COLO668 (cell line): ENCODE data around the gene DYNC1I2.
A peak's percentile ranks its signal among the peaks of the same experiment; 100 is the strongest.

Experiments
- DNase-seq: peaks from one replicate; lab custom pipeline; 2025; ENCODE audit not compliant: unreplicated experiment; lab: John Stamatoyannopoulos, UW

The DYNC1I2 gene

GRCh38 chr2:171687287-171688128 is at the start of gene DYNC1I2:
TSS of gene DYNC1I2 (plus strand) at chr2:171687469. CDS start at chr2:171690156, 2,687 bp downstream.
- peak; percentile 89 for DNase-seq

DNA sequence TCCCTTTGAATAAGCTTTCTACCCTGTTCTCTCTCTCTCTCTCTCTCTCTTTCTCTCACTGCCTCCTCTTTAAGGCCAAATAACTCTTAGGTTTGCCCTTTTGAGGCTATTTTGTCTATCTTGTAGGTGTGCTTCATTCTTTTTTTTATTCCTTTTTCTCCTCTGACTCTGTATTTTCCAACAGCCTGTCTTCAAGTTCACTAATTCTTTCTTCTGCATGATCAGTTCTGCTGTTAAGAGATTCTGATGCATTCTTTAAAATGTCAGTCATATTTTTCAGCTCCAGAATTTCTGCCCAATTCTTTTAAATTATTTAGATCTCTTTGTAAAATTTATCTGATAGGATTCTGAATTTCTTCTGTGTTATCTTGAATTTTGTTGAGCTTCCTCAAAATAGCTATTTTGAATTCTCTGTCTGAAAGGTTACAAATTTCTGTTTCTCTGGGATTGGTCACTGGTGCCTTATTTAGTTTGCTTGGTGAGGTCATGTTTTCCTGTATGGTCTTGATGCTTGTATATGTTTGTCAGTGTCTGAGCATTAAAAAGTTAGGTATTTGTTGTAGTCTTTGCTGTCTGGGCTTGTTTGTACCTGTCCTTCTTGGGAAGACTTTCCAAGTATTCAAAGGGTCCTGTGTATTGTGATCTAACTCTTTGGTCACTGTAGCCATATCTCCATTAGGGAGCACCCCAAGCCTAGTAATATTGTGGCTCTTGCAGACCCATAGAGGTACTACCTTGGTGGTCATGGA is 35.4 kb upstream of the DYNC1I2 start:
- no peak for DNase-seq

DNA sequence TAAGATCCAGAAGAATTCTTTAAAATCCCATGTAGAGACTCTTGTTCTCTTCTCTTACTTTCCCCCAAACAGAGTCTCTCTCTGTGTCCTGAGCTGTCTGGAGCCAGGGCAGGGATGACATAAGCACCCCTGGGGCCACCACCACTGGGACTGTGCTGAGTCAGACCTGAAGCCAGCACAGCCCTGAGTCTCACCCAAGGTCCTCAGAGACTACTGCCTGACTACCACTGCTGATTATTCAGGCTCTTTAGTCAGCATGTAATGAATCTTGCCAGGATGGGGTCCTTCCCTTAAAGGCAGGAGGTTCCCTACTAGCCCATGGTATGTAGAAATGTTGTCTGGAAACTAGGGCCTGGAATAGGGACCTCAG is 34.9 kb upstream of the DYNC1I2 start:
- DNase-seq: no peak

GRCh38 chr2:171655586-171655985 is 31.7 kb upstream of the DYNC1I2 start:
- no peak for DNase-seq

DNA sequence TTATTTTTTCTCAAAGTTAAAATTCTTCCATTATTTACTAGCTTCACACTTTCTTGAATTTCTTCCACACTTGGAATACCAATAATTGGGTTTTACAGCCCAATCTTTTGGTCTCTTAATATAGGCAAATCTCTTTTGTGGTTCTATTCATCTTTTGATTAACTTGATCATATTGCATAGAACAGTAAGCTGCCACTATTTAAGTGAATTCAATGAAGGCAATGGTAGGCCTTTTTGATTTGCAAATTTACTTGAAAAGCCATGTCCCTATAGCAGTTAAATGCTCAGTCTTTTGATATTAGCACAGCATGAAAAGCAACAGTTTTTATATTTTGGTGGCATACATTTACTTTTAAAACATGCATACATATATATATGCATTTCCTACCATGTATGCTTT is 20.2 kb upstream of the DYNC1I2 start:
- no peak for DNase-seq

GRCh38 chr2:171668183-171668582 is 19.1 kb upstream of the DYNC1I2 start:
- DNase-seq: no peak

- DNase-seq: no peak
Measured at GRCh38 chr2:171669121-171669520, 18.1 kb upstream of the DYNC1I2 start.

DNA sequence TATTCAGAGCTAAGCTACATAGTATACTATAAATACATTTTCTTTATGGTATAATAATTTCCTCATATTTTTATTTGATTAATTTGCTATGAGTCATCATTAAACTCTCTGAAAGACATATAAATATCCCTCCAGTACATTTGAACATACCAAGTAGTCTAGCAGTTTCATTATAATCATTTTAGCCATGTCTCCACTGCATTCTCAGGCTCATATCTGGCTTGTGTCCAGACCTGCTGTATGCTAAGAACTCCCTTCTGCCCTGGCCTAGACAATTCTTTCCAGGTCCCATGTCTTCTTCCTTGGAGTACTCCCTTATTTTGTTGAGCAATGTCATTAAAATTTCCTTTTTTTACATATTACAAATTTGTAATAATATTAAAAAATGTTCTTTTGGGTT is 16.6 kb upstream of the DYNC1I2 start:
- no peak for DNase-seq

- no peak for DNase-seq
Measured at GRCh38 chr2:171671867-171672266, 15.4 kb upstream of the DYNC1I2 start.

DNA sequence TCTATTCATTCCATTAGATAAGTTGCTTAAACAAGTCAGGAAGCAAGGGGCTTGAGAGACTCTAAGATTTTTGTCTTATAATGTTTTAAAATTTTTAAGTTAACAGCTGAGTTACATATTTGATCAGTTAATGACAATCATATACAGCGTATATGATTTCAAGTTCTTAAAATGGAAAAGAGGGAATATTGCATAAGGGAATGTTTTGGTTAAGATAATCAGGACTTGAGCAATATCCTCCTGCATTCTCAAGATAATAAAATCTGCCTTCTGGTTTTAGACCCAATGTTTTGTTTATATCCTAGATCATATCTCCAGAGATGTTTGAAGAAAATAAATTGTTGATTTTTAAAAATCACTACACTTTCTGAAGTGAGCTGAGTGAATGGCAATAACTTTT is 13.4 kb upstream of the DYNC1I2 start:
- no peak for DNase-seq

DNA sequence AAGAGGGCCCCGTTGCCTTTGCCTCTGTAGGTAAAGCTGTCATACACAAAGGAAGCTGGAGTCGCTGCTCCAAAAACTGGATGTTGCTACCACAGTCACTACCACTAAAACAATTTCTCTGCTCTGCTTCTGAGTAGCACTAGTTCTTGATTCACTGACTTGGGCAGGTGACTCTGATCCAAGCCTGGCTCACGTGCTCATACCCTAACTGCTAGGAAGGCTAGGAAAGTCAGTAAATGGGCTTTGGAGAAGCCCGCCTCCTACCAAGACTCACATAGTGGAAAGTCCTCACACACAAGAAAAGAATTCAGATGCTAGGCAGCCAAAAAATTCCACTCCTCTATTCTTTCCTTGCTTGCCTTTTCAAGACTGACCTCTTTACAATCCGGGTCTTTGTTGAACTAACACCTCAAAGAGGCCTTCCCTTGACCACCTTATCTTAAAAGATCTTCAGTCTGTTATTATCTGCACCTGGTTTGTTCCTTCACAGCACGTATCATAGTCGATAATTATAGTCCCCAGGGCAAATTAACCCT is 11.4 kb upstream of the DYNC1I2 start:
- DNase-seq: no peak

- DNase-seq: no peak
Measured at GRCh38 chr2:171678619-171679018, 8.7 kb upstream of the DYNC1I2 start.

GRCh38 chr2:171688129-171688465 is 828 bp downstream of the DYNC1I2 start:
- DNase-seq: no peak

DNA sequence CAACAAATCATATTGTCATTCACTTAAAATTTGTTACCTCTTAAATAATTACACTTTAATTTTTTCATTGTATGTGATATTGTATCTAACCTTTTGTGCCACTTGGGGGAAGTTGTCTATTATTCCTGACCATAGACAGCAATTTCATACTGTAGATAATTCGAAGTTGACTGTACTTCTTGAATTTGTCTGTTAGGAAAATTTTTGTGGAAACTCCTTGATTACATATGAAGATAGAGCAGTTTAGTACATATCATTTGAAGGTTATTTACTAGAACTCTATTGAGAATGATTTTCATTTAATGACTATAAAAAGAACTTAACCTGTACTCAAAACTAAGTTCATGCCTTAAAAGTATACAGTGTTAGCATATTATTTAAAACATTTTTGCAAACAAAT is 5.1 kb downstream of the DYNC1I2 start:
- no peak for DNase-seq

DNA sequence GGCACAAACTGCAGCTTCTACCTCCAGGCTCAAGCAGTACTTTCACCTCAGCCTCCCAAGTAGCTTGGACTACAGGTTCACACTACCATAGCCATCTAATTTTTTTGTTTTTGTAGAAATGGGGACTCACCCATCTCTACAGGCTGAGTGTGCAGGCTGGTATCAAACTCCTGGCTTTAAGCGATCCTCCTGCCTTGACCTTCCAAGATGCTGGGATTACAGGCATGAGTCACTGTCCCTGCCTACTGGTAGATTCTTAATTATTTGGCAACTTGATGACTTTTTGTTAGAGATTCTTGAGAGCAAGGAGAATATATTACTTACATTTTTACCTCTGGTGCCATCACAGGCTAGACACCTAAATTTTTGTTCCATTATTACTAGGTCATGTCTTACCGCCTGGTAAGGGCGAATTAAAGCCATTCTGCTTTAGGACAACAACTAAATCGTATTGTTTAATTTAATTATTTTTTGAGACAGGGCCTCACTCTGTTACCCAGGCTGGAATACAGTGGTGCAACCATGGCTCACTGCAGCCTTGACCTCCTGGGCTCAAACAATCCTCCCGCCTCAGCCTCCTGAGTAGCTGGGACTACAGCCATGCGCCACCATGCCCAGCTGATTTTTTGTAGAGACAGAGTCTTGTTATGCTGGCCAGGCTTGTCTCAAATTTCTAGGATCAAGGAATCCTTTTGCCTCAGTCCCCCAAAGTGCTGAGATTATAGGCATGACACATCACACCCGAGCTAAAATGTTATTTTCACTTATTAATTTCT is 15.7 kb downstream of the DYNC1I2 start:
- DNase-seq: no peak

- no peak for DNase-seq
Measured at GRCh38 chr2:171703574-171704347, 16.5 kb downstream of the DYNC1I2 start.

DNA sequence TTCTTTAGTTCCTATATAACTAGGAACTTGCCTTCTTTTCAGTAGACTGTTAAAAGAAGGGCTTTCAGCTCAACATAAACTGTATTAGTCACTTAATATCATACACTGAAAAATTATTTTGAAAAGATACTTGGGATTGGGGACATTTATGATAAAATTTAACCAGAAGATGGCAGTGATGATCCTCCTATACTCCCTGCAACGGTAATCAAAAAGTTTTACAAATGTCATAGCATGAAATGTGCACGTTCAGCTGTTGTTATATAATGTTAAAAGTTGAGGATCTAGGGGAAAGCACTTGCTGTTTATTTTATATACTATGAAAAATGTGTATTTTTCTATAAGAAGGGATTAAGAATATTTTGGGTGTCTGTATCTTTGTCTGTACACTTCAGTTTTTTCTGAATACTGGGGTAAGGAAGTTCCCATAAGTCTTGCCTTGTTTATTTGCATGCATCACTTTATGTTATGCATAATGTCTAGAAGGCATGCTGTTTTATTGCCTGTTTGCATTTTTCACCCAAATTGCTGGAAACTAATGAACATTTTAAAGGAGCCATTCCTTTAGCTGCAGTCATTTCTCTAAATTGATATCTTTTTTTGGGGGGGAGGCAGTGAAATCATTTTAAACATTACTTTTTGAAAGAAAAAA is 19.0 kb downstream of the DYNC1I2 start:
- DNase-seq: no peak

DNA sequence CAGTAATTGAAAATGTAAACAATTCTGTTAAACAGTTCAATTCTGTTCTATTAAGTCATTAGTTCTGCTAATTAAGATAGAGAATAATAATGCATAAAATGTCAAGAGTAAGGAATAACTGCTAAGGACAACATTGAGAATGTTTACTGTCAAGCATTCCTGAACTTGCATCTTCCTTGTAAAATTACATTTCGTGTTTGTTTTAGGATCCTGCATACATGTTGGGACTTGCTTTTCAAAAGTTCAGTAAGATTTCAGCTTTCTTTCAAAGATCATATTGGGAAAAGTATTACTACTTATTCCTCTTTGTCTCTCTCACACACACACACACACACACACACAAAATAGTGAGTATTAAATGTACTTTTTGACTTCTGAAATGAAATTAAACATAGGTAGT is 20.5 kb downstream of the DYNC1I2 start:
- DNase-seq: no peak

- no peak for DNase-seq
Measured at GRCh38 chr2:171709011-171709685, 21.9 kb downstream of the DYNC1I2 start.

- no peak for DNase-seq
Measured at GRCh38 chr2:171711351-171711750, 24.1 kb downstream of the DYNC1I2 start.
